Kidney epithelial cell (primary cell): ENCODE measurements around the gene COPS7A. TPM values are rescaled to one million over a fixed set of nuclear protein-coding genes. Genes with fewer than 3 reads are reported as not detected.

Source experiments
- DNase-seq: peaks from one replicate; pipeline ENCODE4 v3.0.0-alpha.2; 2010; ENCODE audit warnings: low read depth
- H3K27me3 ChIP-seq: 2 replicates; pipeline ENCODE4 v1.6.0; 2011; ENCODE audit warnings: low read length; ENCODE audit not compliant: control insufficient read depth, insufficient read depth
- H3K36me3 ChIP-seq: 2 replicates; pipeline ENCODE4 v1.5.1; 2011; ENCODE audit warnings: low read length; ENCODE audit not compliant: control insufficient read depth, insufficient read depth
- H3K4me3 ChIP-seq: 2 replicates; pipeline ENCODE4 v1.5.1; 2011; ENCODE audit warnings: low read depth, mild to moderate bottlenecking, control low read depth, low read length
- CTCF ChIP-seq: IDR thresholded peaks from 2 replicates; pipeline ENCODE4 v1.5.1; 2011; ENCODE audit warnings: mild to moderate bottlenecking, moderate library complexity, low read length, control low read depth, inconsistent platforms; ENCODE audit not compliant: insufficient read depth, poor library complexity, severe bottlenecking
- total RNA-seq: library from RNA; depleted of rRNA; stranded (reverse); fragments of >200 nt; gene quantifications from 2 replicates; pipeline ENCODE4 v1.2.3, GENCODE V29; 2015

COPS7A gene
- total RNA-seq, 1 donor from 2014 or later, result 69.1 TPM

GRCh38 chr12:6752167-6752920, 28.5 kb downstream of the COPS7A start:
- Histone ChIP-seq H3K27me3 (no peaks in the 10 kb centered on the region), H3K36me3 (peaks cover 1% of the 10 kb centered on the region), H3K4me3 (peak overlapping the region; percentile 95)
- DNase-seq, result no peak
- TF ChIP-seq CTCF, result peak; percentile 47

- H3K36me3 ChIP-seq, result peaks cover 1% of the 10 kb centered on the region
- DNase-seq, result peak; percentile 89
- no peaks in the 10 kb centered on the region for H3K27me3 ChIP-seq
- no peak for TF ChIP-seq CTCF
- H3K4me3 ChIP-seq, result peak within 1 kb of the TSS; percentile 95
Observed at GRCh38 chr12:6752921-6753771, 29.3 kb downstream of the COPS7A start, which contains the start of gene MLF2. MLF2 (minus strand) TSS chr12:6753141; CDS start chr12:6752334, 807 bp downstream.

DNA sequence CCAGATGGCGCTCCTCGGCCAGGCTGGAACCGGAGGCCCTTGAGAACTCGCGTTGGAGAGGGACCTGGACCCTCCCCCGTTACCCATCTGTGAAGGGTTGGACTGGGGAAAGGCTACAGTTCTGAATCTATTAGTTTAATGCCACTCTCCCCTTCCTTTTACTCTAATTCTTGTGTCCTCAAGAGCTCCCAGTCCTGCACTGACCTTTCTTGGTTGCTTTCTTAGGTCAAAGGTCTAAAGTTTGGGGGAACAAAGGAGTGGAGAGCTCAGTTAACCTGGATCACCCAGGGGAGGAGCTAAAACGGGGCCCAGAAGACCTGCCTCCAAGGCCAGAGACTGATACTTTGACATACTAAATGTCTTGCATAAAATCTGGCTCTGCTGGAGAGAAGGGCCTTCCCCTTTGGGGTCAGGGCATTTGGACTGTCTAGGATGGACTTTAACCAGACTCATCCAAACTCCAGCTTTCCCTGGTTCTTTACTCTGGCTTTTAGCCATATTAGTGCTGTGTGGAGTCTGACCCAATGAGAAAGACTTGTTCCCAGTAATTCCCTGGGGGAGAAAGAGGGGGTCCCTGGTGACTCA, 30.0 kb downstream of the COPS7A start:
- peak; percentile 97 for TF ChIP-seq CTCF
- Histone ChIP-seq H3K27me3 (no peaks in the 10 kb centered on the region), H3K36me3 (no peaks in the 10 kb centered on the region), H3K4me3 (no peak overlapping the region)
- DNase-seq, result no peak

GRCh38 chr12:6754411-6754810, 30.6 kb downstream of the COPS7A start:
- H3K4me3 ChIP-seq, result no peak overlapping the region
- no peaks in the 10 kb centered on the region for H3K27me3 ChIP-seq
- DNase-seq, result no peak
- H3K36me3 ChIP-seq, result no peaks in the 10 kb centered on the region
- no peak for TF ChIP-seq CTCF

DNA sequence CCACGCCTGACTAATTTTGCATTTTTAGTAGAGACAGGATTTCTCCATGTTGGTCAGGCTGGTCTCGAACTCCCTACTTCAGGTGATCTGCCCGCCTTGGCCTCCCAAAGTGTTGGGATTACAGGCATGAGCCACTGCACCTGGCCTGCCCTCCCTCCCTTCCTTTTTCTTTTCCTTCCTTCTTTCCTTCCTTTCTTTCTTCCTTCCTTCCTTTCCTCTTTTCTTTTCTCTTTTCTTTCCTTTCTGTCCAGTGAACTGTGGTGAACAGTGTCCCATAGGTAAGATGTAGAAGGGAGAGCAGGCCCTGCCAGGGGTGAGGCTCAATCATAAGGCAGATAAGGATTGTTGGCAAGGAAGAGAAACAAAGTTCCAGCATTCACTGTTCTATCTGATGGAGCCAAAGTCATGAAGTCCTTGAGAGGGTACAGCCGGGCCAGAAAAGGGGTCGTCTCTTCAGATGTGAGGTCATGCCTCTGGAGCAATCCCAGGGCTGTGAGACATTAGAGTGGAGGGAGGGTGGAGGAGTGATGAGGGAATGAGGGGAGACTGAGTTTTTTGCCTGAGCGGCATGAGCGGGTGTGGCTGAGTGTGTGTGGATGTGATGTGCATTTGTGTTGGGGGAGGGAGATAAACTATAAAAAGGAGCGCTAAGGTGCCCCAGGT, 33.3 kb downstream of the COPS7A start:
- no peak for TF ChIP-seq CTCF
- no peaks in the 10 kb centered on the region for H3K36me3 ChIP-seq
- no peaks in the 10 kb centered on the region for H3K27me3 ChIP-seq
- DNase-seq, result no peak
- no peak overlapping the region for H3K4me3 ChIP-seq
